ENCODE data around the gene GH2. TPM values are rescaled to one million over a fixed set of nuclear protein-coding genes. Genes with fewer than 3 reads are reported as not detected.

GH2 gene
- total RNA-seq, 4 donors from 2014 or later, result not detected

GRCh38 chr17:63832014-63832413 is 49.7 kb downstream of the GH2 start:
- Histone ChIP-seq H3K27ac (no peak overlapping the region), H3K36me3 (peaks cover 0 to 78% of the 10 kb centered on the region in 2 donors), H3K9me3 (no peaks in the 10 kb centered on the region), H3K4me1 (peaks cover 36 to 45% of the 10 kb centered on the region in 2 donors), H3K4me3 (no peak overlapping the region), H3K27me3 (no peaks in the 10 kb centered on the region)
- no peak for TF ChIP-seq CTCF (IDR thresholded peaks at IDR 0.05 in 4 of 5, conservative IDR thresholded peaks at IDR 0.05 in 1 of 5)
- intact Hi-C loops (cut with DNase I; ENCODE audit: low total_unique reads), result no loop called here
- in situ Hi-C loops (cut with MboI; ENCODE audit: low sequenced_read_pairs in 4 of 4), result loop anchor here in 2 of 4 donors (25.0 kb wide), 2 partner anchors 395 to 680 kb away; partner anchors contain the start of genes CEP95 (in 1 of the 2), CYB561 (in 1 of the 2) and DDX5 (in 1 of the 2)
- ATAC-seq, result no peak
- no peak for DNase-seq

DNA sequence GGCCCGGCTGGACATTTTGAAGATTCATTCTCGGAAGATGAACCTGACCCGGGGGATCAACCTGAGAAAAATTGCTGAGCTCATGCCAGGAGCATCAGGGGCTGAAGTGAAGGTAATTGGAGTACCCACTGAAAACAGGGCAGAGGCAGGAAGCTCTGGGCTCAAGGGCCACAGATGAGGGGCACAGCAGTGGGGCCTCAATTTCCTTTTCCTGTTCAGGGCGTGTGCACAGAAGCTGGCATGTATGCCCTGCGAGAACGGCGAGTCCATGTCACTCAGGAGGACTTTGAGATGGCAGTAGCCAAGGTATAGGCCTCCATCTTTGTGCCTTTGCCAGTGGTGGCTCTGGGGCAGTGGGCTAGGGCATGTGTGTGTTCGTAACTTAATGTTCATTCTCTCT is 50.2 kb downstream of the GH2 start:
- Histone ChIP-seq H3K27me3 (no peaks in the 10 kb centered on the region), H3K36me3 (peaks cover 0 to 73% of the 10 kb centered on the region in 2 donors), H3K27ac (no peak overlapping the region), H3K4me3 (no peak overlapping the region), H3K9me3 (no peaks in the 10 kb centered on the region), H3K4me1 (peaks cover 35 to 39% of the 10 kb centered on the region in 2 donors)
- TF ChIP-seq CTCF (IDR thresholded peaks at IDR 0.05 in 4 of 5, conservative IDR thresholded peaks at IDR 0.05 in 1 of 5) (no peak), POLR2A (IDR thresholded peaks at IDR 0.05) (no peak)
- no peak for DNase-seq
- intact Hi-C loops (cut with DNase I; ENCODE audit: low total_unique reads) (no loop called here), in situ Hi-C loops (cut with MboI; ENCODE audit: low sequenced_read_pairs in 4 of 4) (loop anchor here in 2 of 4 donors (25.0 kb wide), 2 partner anchors 394 to 681 kb away; partner anchors contain the start of genes CEP95 (in 1 of the 2), CYB561 (in 1 of the 2) and DDX5 (in 1 of the 2))
- ATAC-seq, result no peak

- H3K27ac ChIP-seq, result peak overlapping the region in 1 of 4 donors; percentile 92
- intact Hi-C loops (cut with DNase I; ENCODE audit: low total_unique reads), result no loop called here
- DNase-seq, result no peak
- no peak for TF ChIP-seq CTCF (IDR thresholded peaks at IDR 0.05 in 4 of 5, conservative IDR thresholded peaks at IDR 0.05 in 1 of 5)
- no peaks in the 10 kb centered on the region for H3K27me3 ChIP-seq
- peaks cover 0 to 68% of the 10 kb centered on the region in 2 donors for H3K36me3 ChIP-seq
- in situ Hi-C loops (cut with MboI; ENCODE audit: low sequenced_read_pairs in 4 of 4), result loop anchor here in 2 of 4 donors (25.0 kb wide), 2 partner anchors 394 to 681 kb away; partner anchors contain the start of genes CEP95 (in 1 of the 2), CYB561 (in 1 of the 2) and DDX5 (in 1 of the 2)
- ATAC-seq, result no peak
- peaks cover 38 to 41% of the 10 kb centered on the region in 2 donors for H3K4me1 ChIP-seq
- no peaks in the 10 kb centered on the region for H3K9me3 ChIP-seq
- H3K4me3 ChIP-seq, result no peak overlapping the region
Observed at GRCh38 chr17:63830904-63831491, 50.7 kb downstream of the GH2 start.

DNA sequence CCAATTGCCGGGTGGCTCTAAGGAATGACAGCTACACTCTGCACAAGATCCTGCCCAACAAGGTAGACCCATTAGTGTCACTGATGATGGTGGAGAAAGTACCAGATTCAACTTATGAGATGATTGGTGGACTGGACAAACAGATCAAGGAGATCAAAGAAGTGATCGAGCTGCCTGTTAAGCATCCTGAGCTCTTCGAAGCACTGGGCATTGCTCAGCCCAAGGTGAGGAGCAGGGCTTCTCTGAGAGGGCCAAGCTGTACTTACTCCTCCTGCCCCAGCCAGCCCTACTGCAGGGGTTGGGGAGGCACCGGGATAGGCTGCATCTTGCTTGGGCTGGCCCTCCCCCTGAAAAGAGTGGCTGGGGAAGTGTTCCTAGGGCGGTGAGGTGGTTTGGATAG is 51.5 kb downstream of the GH2 start:
- Histone ChIP-seq H3K27ac (peak overlapping the region in 1 of 4 donors; percentile 92), H3K4me1 (peaks cover 36 to 48% of the 10 kb centered on the region in 2 donors), H3K4me3 (no peak overlapping the region), H3K36me3 (peaks cover 0 to 69% of the 10 kb centered on the region in 2 donors), H3K9me3 (no peaks in the 10 kb centered on the region), H3K27me3 (no peaks in the 10 kb centered on the region)
- TF ChIP-seq CTCF (IDR thresholded peaks at IDR 0.05 in 4 of 5, conservative IDR thresholded peaks at IDR 0.05 in 1 of 5) (no peak), POLR2A (IDR thresholded peaks at IDR 0.05) (no peak)
- intact Hi-C loops (cut with DNase I; ENCODE audit: low total_unique reads) (no loop called here), in situ Hi-C loops (cut with MboI; ENCODE audit: low sequenced_read_pairs in 4 of 4) (loop anchor here in 2 of 4 donors (25.0 kb wide), 2 partner anchors 393 to 682 kb away; partner anchors contain the start of genes CEP95 (in 1 of the 2), CYB561 (in 1 of the 2) and DDX5 (in 1 of the 2))
- ATAC-seq, result no peak
- no peak for DNase-seq

Other genes with a start within 250 kb of the GH2 start
- 1 to 10 TPM in 3 of 4 donors, under 1 TPM in 1; 0.97 to 2.8 (median 1.5) TPM for gene LIMD2, start 181.8 kb downstream of the GH2 start, total RNA-seq
- gene STRADA, start 140.1 kb downstream of the GH2 start, total RNA-seq, result 10 to 100 TPM in 1 of 4 donors, 1 to 10 TPM in 3; 7.5 to 15.0 (median 8.6) TPM
- 100 to 1,000 TPM in 1 of 4 donors, 10 to 100 TPM in 3; 81.0 to 110 (median 86.8) TPM for gene CCDC47, start 108.3 kb downstream of the GH2 start, total RNA-seq
- 10 to 100 TPM; 35.9 to 71.6 (median 56.8) TPM for gene DDX42, start 107.8 kb downstream of the GH2 start, total RNA-seq
- gene PSMC5, start 54.5 kb downstream of the GH2 start, total RNA-seq, result 100 to 1,000 TPM; 103 to 153 (median 123) TPM
- 10 to 100 TPM; 24.6 to 46.3 (median 34.9) TPM for gene FTSJ3, start 54.3 kb downstream of the GH2 start, total RNA-seq
- gene SMARCD2, start 39.3 kb downstream of the GH2 start, total RNA-seq, result 10 to 100 TPM; 30.2 to 64.3 (median 44.9) TPM
- gene CSH2, start 8.3 kb downstream of the GH2 start, total RNA-seq, result not detected
- gene CSH1, start 14.6 kb upstream of the GH2 start, total RNA-seq, result not detected
- not detected for gene CSHL1, start 29.3 kb upstream of the GH2 start, total RNA-seq
- not detected for gene GH1, start 36.9 kb upstream of the GH2 start, total RNA-seq
- 1 to 10 TPM; 2.2 to 5.1 (median 3.3) TPM for gene CD79B, start 50.4 kb upstream of the GH2 start, total RNA-seq
- gene SCN4A, start 91.0 kb upstream of the GH2 start, total RNA-seq, result 100 to 1,000 TPM in 1 of 4 donors, 10 to 100 TPM in 3; 45.3 to 107 (median 69.1) TPM
- gene PRR29, start 116.4 kb upstream of the GH2 start, total RNA-seq, result under 1 TPM in 1 of 4 donors, not detected in 3; 0.13 TPM
- gene ICAM2, start 138.7 kb upstream of the GH2 start, total RNA-seq, result 10 to 100 TPM; 39.7 to 82.4 (median 56.3) TPM
- gene ERN1, start 248.2 kb upstream of the GH2 start, total RNA-seq, result 10 to 100 TPM in 3 of 4 donors, 1 to 10 TPM in 1; 9.7 to 27.5 (median 13.8) TPM